Measurements from ENCODE around the gene SPHKAP.

DNA sequence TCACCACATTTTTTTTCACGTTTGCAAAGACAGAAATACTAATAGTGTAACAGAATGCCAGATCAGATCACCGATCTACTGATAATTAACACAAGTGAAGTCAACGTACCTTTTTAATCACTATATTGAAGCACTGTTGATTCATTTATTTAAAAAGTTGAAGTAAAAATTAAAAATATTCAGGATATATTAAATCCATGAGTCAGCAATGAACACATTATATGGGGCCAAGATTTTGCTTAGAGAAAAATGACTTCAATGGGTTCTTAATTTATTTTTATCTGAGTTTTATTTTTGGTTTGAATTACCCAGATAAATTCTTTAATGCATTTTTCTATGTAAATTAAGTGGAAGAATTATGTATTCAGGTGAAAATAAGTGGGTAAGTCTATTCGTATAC is 14.2 kb downstream of the SPHKAP start:
- TF ChIP-seq, protein P1, sequence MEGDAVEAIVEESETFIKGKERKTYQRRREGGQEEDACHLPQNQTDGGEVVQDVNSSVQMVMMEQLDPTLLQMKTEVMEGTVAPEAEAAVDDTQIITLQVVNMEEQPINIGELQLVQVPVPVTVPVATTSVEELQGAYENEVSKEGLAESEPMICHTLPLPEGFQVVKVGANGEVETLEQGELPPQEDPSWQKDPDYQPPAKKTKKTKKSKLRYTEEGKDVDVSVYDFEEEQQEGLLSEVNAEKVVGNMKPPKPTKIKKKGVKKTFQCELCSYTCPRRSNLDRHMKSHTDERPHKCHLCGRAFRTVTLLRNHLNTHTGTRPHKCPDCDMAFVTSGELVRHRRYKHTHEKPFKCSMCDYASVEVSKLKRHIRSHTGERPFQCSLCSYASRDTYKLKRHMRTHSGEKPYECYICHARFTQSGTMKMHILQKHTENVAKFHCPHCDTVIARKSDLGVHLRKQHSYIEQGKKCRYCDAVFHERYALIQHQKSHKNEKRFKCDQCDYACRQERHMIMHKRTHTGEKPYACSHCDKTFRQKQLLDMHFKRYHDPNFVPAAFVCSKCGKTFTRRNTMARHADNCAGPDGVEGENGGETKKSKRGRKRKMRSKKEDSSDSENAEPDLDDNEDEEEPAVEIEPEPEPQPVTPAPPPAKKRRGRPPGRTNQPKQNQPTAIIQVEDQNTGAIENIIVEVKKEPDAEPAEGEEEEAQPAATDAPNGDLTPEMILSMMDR (IDR thresholded peaks at IDR 0.05), result no peak
- no peak for TF ChIP-seq POLR2A (IDR thresholded peaks at IDR 0.05)
